K562 (cell line): ENCODE data around the gene MAN1A1. TPM values are rescaled to one million over a fixed set of nuclear protein-coding genes. Genes with fewer than 3 reads are reported as not detected.

ENCODE experiments used
- ARID1B ChIP-seq: fragments of 450-650 bp; IDR thresholded peaks from 2 replicates; pipeline ENCODE4 v1.6.1; 2016; ENCODE audit warnings: antibody characterized with exemption, mild to moderate bottlenecking, inconsistent platforms
- CBFB ChIP-seq: sonication (generic); formaldehyde crosslinking; IDR thresholded peaks from 2 replicates; pipeline ENCODE4 v1.4.0; 2020; ENCODE audit warnings: mild to moderate bottlenecking, missing genetic modification reagents
- EGR1 ChIP-seq: fragments of 450-650 bp; conservative IDR thresholded peaks from 2 replicates; pipeline ENCODE4 v1.6.1; 2017; ENCODE audit warnings: mild to moderate bottlenecking
- HCFC1 ChIP-seq: IDR thresholded peaks from 2 replicates; pipeline ENCODE4 v1.6.1; 2012; ENCODE audit warnings: low read depth, low read length, improper control_type of control experiment
- KDM1A ChIP-seq, 2 experiments: fragments of 450-650 bp; IDR thresholded peaks; 2 replicates each; pipeline ENCODE4 v1.6.1; 2016; ENCODE audit warnings: mild to moderate bottlenecking in 2 of 2
- MEIS2 ChIP-seq: fragments of 450-650 bp; IDR thresholded peaks from 2 replicates; pipeline ENCODE4 v1.6.1; 2014; ENCODE audit warnings: mild to moderate bottlenecking; ENCODE audit not compliant: partially characterized antibody
- NFIC ChIP-seq: fragments of 450-650 bp; IDR thresholded peaks from 2 replicates; pipeline ENCODE4 v1.6.1; 2017; ENCODE audit warnings: mild to moderate bottlenecking, inconsistent platforms
- NR4A1 ChIP-seq, 2 experiments: fragments of 250-450 bp in 1 of 2; fragments of 450-650 bp in 1 of 2; sonication (Bioruptor Pico) in 1 of 2; IDR thresholded peaks; 2 replicates each; pipeline versions ENCODE4 v1.4.0 to v1.6.1; 2016 to 2020; ENCODE audit warnings: mild to moderate bottlenecking in 2 of 2, missing compliant biosample characterization in 1 of 2, missing genetic modification characterization in 1 of 2, moderate library complexity in 1 of 2
- PBX2 ChIP-seq, 2 experiments: IDR thresholded peaks in 1 of 2; conservative IDR thresholded peaks in 1 of 2; 2 replicates each; pipeline ENCODE4 v1.6.1; 2016; ENCODE audit warnings: low read depth in 2 of 2, mild to moderate bottlenecking in 1 of 2, missing compliant biosample characterization in 1 of 2, missing genetic modification characterization in 1 of 2, moderate library complexity in 1 of 2
- POLR2AphosphoS5 ChIP-seq: IDR thresholded peaks from 2 replicates; pipeline ENCODE4 v1.6.1; 2011; ENCODE audit warnings: mild to moderate bottlenecking, low read depth, low read length, moderate library complexity; ENCODE audit not compliant: control insufficient read depth, insufficient read depth
- POLR3A ChIP-seq: IDR thresholded peaks from 2 replicates; pipeline ENCODE4 v1.6.1; 2011; ENCODE audit warnings: borderline replicate concordance, mild to moderate bottlenecking, moderate library complexity; ENCODE audit not compliant: insufficient read length, insufficient read depth; ENCODE audit errors: extremely low read depth
- RCOR1 ChIP-seq, 2 experiments: IDR thresholded peaks; 2 replicates each; pipeline ENCODE4 v1.6.1; 2012; ENCODE audit warnings: low read depth in 2 of 2, low read length in 2 of 2, borderline replicate concordance in 1 of 2, improper control_type of control experiment in 1 of 2
- RNF2 ChIP-seq: sonication (generic); IDR thresholded peaks from 2 replicates; pipeline ENCODE4 v1.6.1; 2016
- SPI1 ChIP-seq: IDR thresholded peaks from 2 replicates; pipeline ENCODE4 v1.6.1; 2011; ENCODE audit warnings: low read depth, low read length, control low read depth, borderline replicate concordance
- SUPT5H ChIP-seq: fragments of 450-650 bp; IDR thresholded peaks from 2 replicates; pipeline ENCODE4 v1.6.1; 2016
- TCF3 ChIP-seq: sonication (generic); formaldehyde crosslinking; IDR thresholded peaks from 2 replicates; pipeline ENCODE4 v1.4.0; 2020; ENCODE audit warnings: mild to moderate bottlenecking, missing genetic modification reagents
- TEAD4 ChIP-seq, 2 experiments: sonication (generic) in 1 of 2; formaldehyde crosslinking in 1 of 2; IDR thresholded peaks; 2 replicates each; pipeline versions ENCODE4 v1.6.1 to v1.8.0; 2012 to 2022; ENCODE audit warnings: borderline replicate concordance in 1 of 2, inconsistent platforms in 1 of 2, low read length in 1 of 2, mild to moderate bottlenecking in 1 of 2, missing genetic modification reagents in 1 of 2
- YY1 ChIP-seq, 3 experiments: IDR thresholded peaks; 2 replicates each; pipeline ENCODE4 v1.6.1; 2011; ENCODE audit warnings: low read length in 2 of 3, mild to moderate bottlenecking in 2 of 3, moderate library complexity in 2 of 3, borderline replicate concordance in 1 of 3, control low read depth in 1 of 3, low read depth in 1 of 3; ENCODE audit not compliant: insufficient read depth in 3 of 3, insufficient replicate concordance in 2 of 3, control insufficient read depth in 1 of 3, insufficient read length in 1 of 3; ENCODE audit errors: extremely low read depth in 1 of 3
- ZNF449 ChIP-seq: fragments of 250-450 bp; sonication (Bioruptor Pico); IDR thresholded peaks from 2 replicates; pipeline ENCODE4 v1.8.0; 2022; ENCODE audit warnings: moderate library complexity, mild to moderate bottlenecking, inconsistent platforms
- ZNF668 ChIP-seq: fragments of 250-450 bp; sonication (Bioruptor Pico); IDR thresholded peaks from 2 replicates; pipeline ENCODE4 v1.8.0; 2022; ENCODE audit warnings: mild to moderate bottlenecking, inconsistent platforms
- ZNF76 ChIP-seq: fragments of 250-450 bp; sonication (Bioruptor Pico); IDR thresholded peaks from 2 replicates; pipeline ENCODE4 v1.4.0; 2020; ENCODE audit warnings: mild to moderate bottlenecking, moderate library complexity, borderline replicate concordance
- polyA plus RNA-seq, 8 experiments: library from polyadenylated mRNA; depleted of rRNA in 4 of 8; stranded (reverse) in 5 of 8; unstranded in 3 of 8; fragments of >200 nt; fragmentation: Nextera tagmentation in 2 of 8; fragmentation: Illumina TruSeq in 1 of 8; extraction: Ambion mirVana in 2 of 8; extraction: Trizol in 1 of 8; gene quantifications; 2 replicates each; pipeline versions ENCODE4 v1.2.1 to v1.2.3, GENCODE V29; 2011 to 2014; ENCODE audit warnings: inconsistent platforms in 1 of 8, missing spikeins in 1 of 8
- total RNA-seq, 7 experiments: library from RNA; depleted of rRNA in 6 of 7; stranded (reverse); fragments of >200 nt in 6 of 7; fragmentation: Illumina TruSeq in 2 of 7; extraction: Trizol in 2 of 7; gene quantifications; 2 replicates each; pipeline versions ENCODE4 v1.2.1 to v1.2.3, GENCODE V29; 2011 to 2021; ENCODE audit warnings: low replicate concordance in 1 of 7

The MAN1A1 gene
- total and polyA plus RNA-seq, 9 of the 15 experiments (the other 6 are each of a cell fraction or from before 2014, with no cell fraction given), result 24.5 to 78.4 (median 59.7) TPM

GRCh38 chr6:119325559-119326265 is 23.8 kb downstream of the MAN1A1 start (continued):
- TF ChIP-seq PBX2 (CRISPR knock-in tag; IDR thresholded peaks at IDR 0.05; ENCODE audit: low read depth) (no peak), PBX2 (tag; conservative IDR thresholded peaks at IDR 0.05; ENCODE audit: low read depth) (0 out of 2 replicates have a peak, but pooled peaks have one; percentile 7), ZNF449 (CRISPR knock-in tag) (no peak), SUPT5H (no peak), ARID1B (0 out of 2 replicates have a peak, but pooled peaks have one; percentile 7), CBFB (CRISPR knock-in tag) (no peak), ZNF76 (CRISPR knock-in tag) (no peak), HCFC1 (no peak), MEIS2 (peak; percentile 69), POLR3A (no peak), TCF3 (CRISPR knock-in tag) (peak; percentile 43), KDM1A (IDR thresholded peaks at IDR 0.05) (peak; percentile 77 to 82), SPI1 (no peak), RCOR1 (IDR thresholded peaks at IDR 0.05; ENCODE audit: borderline replicate concordance in 1 of 2, low read depth in 2 of 2, low read length in 2 of 2) (peak in 1 of 2 experiments; percentile 36; a peak in 1 of 4 replicates), YY1 (IDR thresholded peaks at IDR 0.05; ENCODE audit: borderline replicate concordance in 1 of 3, control insufficient read depth in 1 of 3, extremely low read depth in 1 of 3, insufficient read depth in 3 of 3, insufficient read length in 1 of 3, insufficient replicate concordance in 2 of 3, low read depth in 1 of 3, low read length in 2 of 3) (no peak), ZNF668 (CRISPR knock-in tag) (0 out of 2 replicates have a peak, but pooled peaks have one; percentile 56), TEAD4 (IDR thresholded peaks at IDR 0.05; ENCODE audit: low read length) (peak; percentile 43; the same call in 1 of the 2 replicates), TEAD4 (CRISPR knock-in tag; IDR thresholded peaks at IDR 0.05; ENCODE audit: borderline replicate concordance) (no peak), NR4A1 (CRISPR knock-in tag; IDR thresholded peaks at IDR 0.05) (no peak), NR4A1 (tag; IDR thresholded peaks at IDR 0.05) (no peak), POLR2AphosphoS5 (0 out of 2 replicates have a peak, but pooled peaks have one; percentile 44), RNF2 (no peak), NFIC (0 out of 2 replicates have a peak, but pooled peaks have one; percentile 4), EGR1 (peak; percentile 76)
- TF ChIP-seq, all 486 proteins: peak for 17
